K562 (cell line): Measurements from ENCODE around the gene OCA2.

ENCODE experiments used
- C11orf30 ChIP-seq: fragments of 450-650 bp; IDR thresholded peaks from 2 replicates; pipeline ENCODE4 v1.6.1; 2016; ENCODE audit warnings: low read depth, mild to moderate bottlenecking
- CBFA2T2 ChIP-seq: fragments of 450-650 bp; conservative IDR thresholded peaks from 2 replicates; pipeline ENCODE4 v1.6.1; 2017; ENCODE audit warnings: mild to moderate bottlenecking
- HNRNPL ChIP-seq: fragments of 200-400 bp; formaldehyde crosslinking; IDR thresholded peaks from 2 replicates; pipeline ENCODE4 v1.6.1; 2017; ENCODE audit warnings: low read depth, mild to moderate bottlenecking, low read length
- MAZ ChIP-seq, 2 experiments: fragments of 450-650 bp in 1 of 2; sonication (generic) in 1 of 2; formaldehyde crosslinking; IDR thresholded peaks in 1 of 2; conservative IDR thresholded peaks in 1 of 2; 2 replicates each; pipeline versions ENCODE4 v1.4.0 to v1.5.0; 2020; ENCODE audit warnings: mild to moderate bottlenecking in 1 of 2, missing genetic modification reagents in 1 of 2
- POLR2A ChIP-seq: fragments of 450-650 bp; conservative IDR thresholded peaks from 2 replicates; pipeline ENCODE4 v1.6.1; 2016
- ZNF121 ChIP-seq: sonication (generic); formaldehyde crosslinking; conservative IDR thresholded peaks from 2 replicates; pipeline ENCODE4 v1.8.0; 2022; ENCODE audit warnings: missing genetic modification reagents

GRCh38 chr15:27804569-27805260 is 294.4 kb downstream of the OCA2 start:
- no peak for TF ChIP-seq HNRNPL
- no peak for TF ChIP-seq MAZ (CRISPR knock-in tag; conservative IDR thresholded peaks at IDR 0.05 in 1 of 2, IDR thresholded peaks at IDR 0.05 in 1 of 2)
- TF ChIP-seq CBFA2T2: no peak
- no peak for TF ChIP-seq ZNF121 (CRISPR knock-in tag)
- TF ChIP-seq POLR2A: no peak
- TF ChIP-seq C11orf30: no peak
